SH-SY5Y (cell line): ENCODE results near the gene PFKP.

ENCODE experiments used
- GATA2 ChIP-seq: IDR thresholded peaks from 2 replicates; pipeline ENCODE4 v1.6.1; 2011; ENCODE audit warnings: mild to moderate bottlenecking, low read depth, low read length
- GATA3 ChIP-seq: IDR thresholded peaks from 2 replicates; pipeline ENCODE4 v1.6.1; 2011; ENCODE audit warnings: low read depth, mild to moderate bottlenecking, low read length, moderate library complexity

DNA sequence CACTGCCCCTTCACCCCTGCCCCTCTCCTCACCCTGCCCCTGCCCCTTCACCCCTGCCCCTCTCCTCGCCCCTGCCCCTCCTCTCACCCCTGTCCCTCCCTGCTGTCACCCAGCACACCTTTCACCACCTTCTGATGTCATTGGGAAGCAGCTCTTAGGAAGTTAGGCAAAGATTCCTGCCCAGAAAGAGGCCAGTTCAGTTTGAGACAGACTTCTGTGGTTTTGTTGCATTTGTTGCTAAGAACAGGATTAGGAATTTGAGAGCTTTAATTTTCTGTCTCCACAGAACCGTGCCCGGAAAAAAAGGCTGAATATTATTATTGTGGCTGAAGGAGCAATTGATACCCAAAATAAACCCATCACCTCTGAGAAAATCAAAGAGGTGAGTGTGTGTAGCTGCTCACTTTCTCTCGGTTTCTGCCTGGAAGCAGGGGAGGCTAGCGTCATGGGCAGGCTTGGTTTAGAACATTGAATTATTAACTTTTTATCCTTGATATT lies 39.6 kb downstream of the PFKP start:
- no peak for TF ChIP-seq GATA2
- no peak for TF ChIP-seq GATA3
